Loucy (cell line): ENCODE measurements around the gene TTC21A.

ENCODE experiments used
- H2AFZ ChIP-seq: fragments of 200-600 bp; sonication (generic); 2 replicates; pipeline ENCODE4 v1.6.0; 2016; ENCODE audit warnings: antibody characterized with exemption, mild to moderate bottlenecking, low read length, moderate library complexity
- H3F3A ChIP-seq: fragments of 200-600 bp; 2 replicates; pipeline ENCODE4 v1.6.0; 2016; ENCODE audit warnings: antibody characterized with exemption, low read depth, mild to moderate bottlenecking
- H3K27me3 ChIP-seq: fragments of 200-600 bp; sonication (generic); 2 replicates; pipeline ENCODE4 v1.6.1; 2014; ENCODE audit warnings: low read length, mild to moderate bottlenecking; ENCODE audit not compliant: insufficient read depth, poor library complexity, severe bottlenecking
- H3K36me3 ChIP-seq: fragments of 200-600 bp; sonication (generic); 2 replicates; pipeline ENCODE4 v1.6.1; 2016; ENCODE audit warnings: low read length; ENCODE audit not compliant: insufficient read depth
- H3K4me1 ChIP-seq: fragments of 200-600 bp; sonication (generic); 2 replicates; pipeline ENCODE4 v1.5.1; 2014; ENCODE audit warnings: low read length, mild to moderate bottlenecking; ENCODE audit not compliant: insufficient read depth, poor library complexity, severe bottlenecking
- H3K4me2 ChIP-seq: fragments of 200-600 bp; sonication (generic); 2 replicates; pipeline ENCODE4 v1.6.0; 2014; ENCODE audit warnings: antibody characterized with exemption, low read length, low read depth, mild to moderate bottlenecking; ENCODE audit not compliant: poor library complexity, severe bottlenecking
- H3K4me3 ChIP-seq: fragments of 200-600 bp; sonication (generic); 2 replicates; pipeline ENCODE4 v1.5.1; 2014; ENCODE audit warnings: low read length, mild to moderate bottlenecking, mixed read lengths; ENCODE audit not compliant: poor library complexity, severe bottlenecking
- H3K79me2 ChIP-seq: fragments of 200-600 bp; sonication (generic); 2 replicates; pipeline ENCODE4 v1.6.1; 2014; ENCODE audit warnings: low read length; ENCODE audit not compliant: insufficient read depth
- H3K9ac ChIP-seq: fragments of 200-600 bp; sonication (generic); 2 replicates; pipeline ENCODE4 v1.6.0; 2014; ENCODE audit warnings: mild to moderate bottlenecking, low read depth, low read length, moderate library complexity; ENCODE audit not compliant: poor library complexity, severe bottlenecking
- H3K9me2 ChIP-seq: fragments of 200-600 bp; sonication (generic); replicated peaks from 2 replicates; pipeline ENCODE4 v1.6.1; 2016; ENCODE audit warnings: low read depth, low read length, mixed read lengths
- H3K9me3 ChIP-seq: fragments of 200-600 bp; sonication (generic); 2 replicates; pipeline ENCODE4 v1.6.1; 2014; ENCODE audit warnings: mild to moderate bottlenecking, antibody characterized with exemption, low read length, low read depth; ENCODE audit not compliant: insufficient read depth
- H4K20me1 ChIP-seq: fragments of 200-600 bp; sonication (generic); 2 replicates; pipeline ENCODE4 v1.6.0; 2014; ENCODE audit warnings: antibody characterized with exemption, low read length, mild to moderate bottlenecking; ENCODE audit not compliant: insufficient read depth, poor library complexity, severe bottlenecking
- CTCF ChIP-seq: fragments of 200-600 bp; sonication (generic); conservative IDR thresholded peaks from 2 replicates; pipeline ENCODE4 v1.5.1; 2014; ENCODE audit warnings: mild to moderate bottlenecking, antibody characterized with exemption, low read length
- EZH2phosphoT487 ChIP-seq: fragments of 200-600 bp; IDR thresholded peaks from 2 replicates; pipeline ENCODE4 v1.6.1; 2018; ENCODE audit warnings: antibody characterized with exemption, mild to moderate bottlenecking, moderate library complexity, borderline replicate concordance

TTC21A gene

GRCh38 chr3:39133822-39134221, 26.3 kb downstream of the TTC21A start:
- Histone ChIP-seq H3F3A (no peaks in the 10 kb centered on the region), H3K9me3 (no peaks in the 10 kb centered on the region), H3K27me3 (no peaks in the 10 kb centered on the region), H3K36me3 (no peaks in the 10 kb centered on the region), H3K4me2 (no peak overlapping the region), H3K79me2 (no peaks in the 10 kb centered on the region), H3K4me1 (peaks cover 13% of the 10 kb centered on the region), H2AFZ (no peak overlapping the region), H3K4me3 (no peak overlapping the region), H3K9ac (no peak overlapping the region), H4K20me1 (no peaks in the 10 kb centered on the region), H3K9me2 (no peaks in the 10 kb centered on the region)
- TF ChIP-seq CTCF (no peak), EZH2phosphoT487 (no peak)

- Histone ChIP-seq H3K36me3 (no peaks in the 10 kb centered on the region), H3K79me2 (no peaks in the 10 kb centered on the region), H3K4me1 (peaks cover 9% of the 10 kb centered on the region), H3K9me2 (no peaks in the 10 kb centered on the region), H3K9ac (no peak overlapping the region), H3K4me3 (no peak overlapping the region), H3F3A (no peaks in the 10 kb centered on the region), H3K27me3 (no peaks in the 10 kb centered on the region), H3K4me2 (no peak overlapping the region), H4K20me1 (no peaks in the 10 kb centered on the region), H2AFZ (no peak overlapping the region), H3K9me3 (no peaks in the 10 kb centered on the region)
- TF ChIP-seq CTCF (no peak), EZH2phosphoT487 (no peak)
Observed at GRCh38 chr3:39134305-39134704, 26.8 kb downstream of the TTC21A start.

GRCh38 chr3:39135170-39135805, 27.8 kb downstream of the TTC21A start:
- no peak overlapping the region for H3K4me3 ChIP-seq
- H3K79me2 ChIP-seq = no peaks in the 10 kb centered on the region
- H3F3A ChIP-seq = no peaks in the 10 kb centered on the region
- no peaks in the 10 kb centered on the region for H3K9me2 ChIP-seq
- no peak overlapping the region for H3K4me2 ChIP-seq
- H3K36me3 ChIP-seq = no peaks in the 10 kb centered on the region
- no peaks in the 10 kb centered on the region for H3K27me3 ChIP-seq
- no peaks in the 10 kb centered on the region for H3K9me3 ChIP-seq
- no peak overlapping the region for H3K9ac ChIP-seq
- H3K4me1 ChIP-seq = peaks cover 9% of the 10 kb centered on the region
- TF ChIP-seq CTCF (no peak), EZH2phosphoT487 (no peak)
- no peak overlapping the region for H2AFZ ChIP-seq
- no peaks in the 10 kb centered on the region for H4K20me1 ChIP-seq
